HTR-8/SVneo (cell line): ENCODE measurements around the gene PDAP1.
"Not testable (repeated sequence)": the region's sequence is repeated elsewhere in the genome, so short reads cannot be mapped to it uniquely, and the experiment has no call there.

Experiments used
- DNase-seq: peaks from one replicate; pipeline ENCODE4 v3.0.0; 2011; ENCODE audit warnings: low spot score, mixed read lengths; ENCODE audit not compliant: insufficient read length
- FAIRE-seq: peaks from 2 replicates; lab custom pipeline; 2011; peaks lifted over from hg19 to GRCh38; lab: Jason Lieb, UNC

PDAP1 gene

DNA sequence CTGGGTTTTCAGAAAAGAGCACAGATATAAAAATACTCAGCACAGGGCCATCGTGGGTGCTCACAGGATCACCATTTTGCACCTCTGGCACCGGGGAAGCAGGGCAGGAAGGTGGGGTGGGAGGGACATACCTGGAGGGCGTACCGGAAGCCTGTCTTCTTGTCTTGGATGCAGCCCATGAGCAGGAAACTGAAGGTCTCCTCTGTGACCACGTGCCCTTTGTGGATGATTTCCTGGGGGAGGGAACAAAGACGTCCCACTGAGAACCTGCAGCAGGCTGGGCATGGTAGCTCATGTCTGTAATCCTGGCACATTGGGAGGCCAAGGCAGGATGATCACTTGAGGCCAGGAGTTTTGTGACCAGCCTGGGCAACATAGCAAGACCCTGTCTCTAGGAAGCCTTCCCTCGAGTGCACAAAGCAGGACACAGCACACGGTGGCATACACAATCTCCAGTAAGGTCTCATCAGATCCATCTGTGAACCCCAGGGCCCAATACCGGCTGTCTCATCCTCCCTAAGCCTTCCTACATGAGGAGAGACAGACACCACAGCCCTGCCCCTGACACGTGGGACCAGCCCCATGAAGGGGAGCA, 20.7 kb upstream of the PDAP1 start:
- FAIRE-seq = no peak
- DNase-seq = no peak

DNA sequence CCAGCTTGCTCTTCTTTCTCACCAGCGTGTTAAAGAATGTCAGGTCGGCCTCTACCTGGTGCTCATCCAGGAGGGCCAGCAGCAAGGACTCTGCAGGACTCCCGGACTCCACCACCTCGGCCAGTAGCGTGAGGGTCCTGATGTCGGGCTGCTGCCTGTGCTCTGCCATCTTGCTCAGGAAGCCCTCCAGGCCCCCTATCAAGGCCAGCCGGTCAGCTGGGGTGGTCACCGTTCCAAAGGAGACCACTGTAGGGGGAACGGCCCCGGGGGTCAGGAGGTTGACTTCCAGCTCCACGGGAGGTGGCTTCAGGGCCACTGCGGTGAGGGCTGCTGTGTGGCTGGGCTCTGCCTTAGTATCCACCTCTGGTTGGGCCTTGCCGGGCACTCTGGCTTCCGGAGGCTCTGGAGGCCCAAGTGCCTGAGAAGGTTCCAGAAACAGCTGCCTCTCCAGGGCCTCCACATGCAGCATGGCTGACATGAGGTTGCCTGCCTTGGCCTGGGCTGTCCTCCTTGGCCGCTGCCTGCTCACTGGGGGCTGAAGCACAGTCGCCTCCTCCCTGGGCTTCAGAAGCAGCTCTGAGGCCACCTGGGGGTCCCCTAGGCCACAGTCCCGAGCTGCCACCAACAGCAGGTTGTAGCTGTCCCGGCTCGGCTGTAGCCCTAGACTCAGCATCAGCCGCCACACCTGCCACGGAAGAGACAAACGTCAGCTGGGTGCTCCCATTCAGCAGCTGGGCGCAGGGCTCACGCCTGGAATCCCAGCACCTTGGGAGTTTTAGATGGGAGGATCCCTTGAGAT, 16.7 kb upstream of the PDAP1 start:
- DNase-seq = no peak
- no peak for FAIRE-seq

DNA sequence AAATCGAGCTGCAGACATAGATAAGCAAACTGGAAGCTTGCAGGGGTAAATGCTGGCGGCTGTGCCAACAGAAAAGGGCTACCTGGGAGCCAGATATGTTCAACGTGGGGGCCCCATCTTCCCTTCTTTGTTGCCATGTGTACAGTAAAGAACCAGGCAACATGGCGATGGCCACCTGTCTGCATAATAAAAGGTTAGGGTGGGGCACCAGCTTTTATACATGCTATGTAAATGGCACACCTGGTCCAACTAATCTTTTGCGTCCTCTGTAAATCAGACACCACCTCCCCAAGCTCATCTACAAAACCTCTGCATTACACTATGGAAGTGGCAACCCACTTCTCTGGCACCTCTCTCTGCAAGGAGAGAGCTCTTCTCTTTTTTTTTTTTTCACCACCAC, 14.2 kb upstream of the PDAP1 start:
- no peak for DNase-seq

DNA sequence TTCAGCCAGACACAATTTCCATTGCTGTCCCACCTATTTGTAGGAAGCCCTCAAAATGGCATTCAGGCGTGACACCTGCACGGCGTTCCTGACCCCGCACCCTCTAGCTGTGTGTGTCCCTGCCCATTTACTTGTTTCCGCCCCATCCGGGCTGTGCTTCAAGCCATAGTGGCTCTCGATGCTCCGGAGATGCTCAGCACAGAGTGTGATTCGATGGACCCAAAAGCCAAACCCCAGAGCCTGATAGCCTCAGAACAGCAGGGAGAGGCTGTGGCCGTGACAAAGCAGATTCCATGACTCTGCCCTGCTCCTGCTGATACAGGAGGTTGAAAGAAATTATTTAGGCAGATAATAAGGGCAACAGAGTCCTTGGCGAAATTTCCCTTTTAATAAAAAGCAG, 13.8 kb upstream of the PDAP1 start:
- DNase-seq = no peak
- FAIRE-seq = no peak

More for the DNA sequence above, 14.2 kb upstream of the PDAP1 start:
- FAIRE-seq = no peak

DNA sequence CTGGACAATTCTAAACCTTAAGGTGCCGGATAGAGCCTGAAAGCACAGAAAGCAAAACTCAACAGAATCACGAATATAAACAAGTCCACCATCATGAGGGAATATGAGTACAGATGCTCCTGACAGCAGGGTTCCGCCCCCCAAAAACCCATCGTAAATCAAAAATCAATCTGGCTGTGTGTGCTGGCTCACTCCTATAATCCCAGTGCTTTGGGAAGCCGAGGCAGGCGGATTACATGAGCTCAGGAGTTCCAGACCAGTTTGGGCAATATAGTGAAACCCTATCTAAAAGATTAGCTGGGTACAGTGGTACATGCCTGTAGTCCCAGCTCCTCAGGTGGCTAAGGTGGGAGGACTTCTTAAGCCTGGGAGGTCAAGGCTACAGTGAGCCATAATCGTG, 12.6 kb upstream of the PDAP1 start:
- DNase-seq = no peak
- FAIRE-seq = no peak

DNA sequence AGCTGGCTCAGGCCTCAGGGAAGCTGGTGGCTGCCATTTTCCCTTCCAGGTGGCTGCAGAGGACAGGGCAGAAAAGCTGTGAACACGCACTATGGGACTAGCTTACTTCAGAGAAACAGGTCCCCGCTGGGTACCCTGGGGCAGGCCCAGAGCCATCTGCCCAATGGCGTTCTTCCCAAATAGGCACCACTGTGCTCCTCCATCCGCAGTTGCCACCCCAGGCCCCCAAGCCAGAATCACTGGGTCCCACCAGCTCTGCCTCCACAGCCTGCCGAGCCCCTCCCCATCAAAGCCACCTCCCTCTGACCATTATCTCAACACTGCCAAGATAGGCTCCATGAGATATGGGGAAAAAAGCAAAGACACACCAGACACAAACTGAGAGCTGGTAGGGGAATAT, 11.8 kb upstream of the PDAP1 start:
- no peak for DNase-seq

DNA sequence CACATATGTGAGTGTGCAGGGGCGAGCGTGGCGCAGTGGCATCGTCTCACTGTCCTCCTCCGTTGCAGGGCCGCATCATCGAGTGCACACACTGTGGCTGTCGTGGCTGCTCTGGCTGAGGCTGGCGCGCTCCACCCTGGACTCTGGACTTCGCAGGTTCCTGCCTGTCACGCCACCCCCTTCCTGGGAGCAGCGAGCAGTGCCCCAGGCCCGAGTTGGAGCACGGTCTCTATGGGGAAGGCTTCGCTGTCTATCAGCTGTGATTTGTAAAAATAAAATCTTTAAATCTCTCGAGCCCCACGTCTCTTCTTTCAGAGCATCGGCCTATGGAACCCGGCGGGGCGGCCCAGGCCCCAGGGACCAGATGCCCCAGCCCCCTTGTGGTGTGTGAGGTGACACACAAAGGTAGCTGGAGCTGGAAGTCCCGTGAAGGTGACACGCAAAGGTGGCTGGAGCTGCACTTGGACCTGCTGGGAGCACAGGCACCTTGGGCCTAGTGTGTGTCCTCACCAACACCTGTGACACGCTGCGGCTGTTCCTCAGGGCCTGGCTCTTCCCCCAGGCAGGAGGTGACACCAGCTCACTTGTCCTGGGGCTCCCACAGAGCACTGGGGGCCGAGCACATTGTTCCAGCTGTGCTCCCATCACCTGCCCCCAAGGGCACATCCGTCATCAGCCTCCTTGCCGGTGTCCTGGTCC, 11.1 kb upstream of the PDAP1 start:
- FAIRE-seq (no peak), DNase-seq (no peak)

More for the DNA sequence above, 11.8 kb upstream of the PDAP1 start:
- no peak for FAIRE-seq

DNA sequence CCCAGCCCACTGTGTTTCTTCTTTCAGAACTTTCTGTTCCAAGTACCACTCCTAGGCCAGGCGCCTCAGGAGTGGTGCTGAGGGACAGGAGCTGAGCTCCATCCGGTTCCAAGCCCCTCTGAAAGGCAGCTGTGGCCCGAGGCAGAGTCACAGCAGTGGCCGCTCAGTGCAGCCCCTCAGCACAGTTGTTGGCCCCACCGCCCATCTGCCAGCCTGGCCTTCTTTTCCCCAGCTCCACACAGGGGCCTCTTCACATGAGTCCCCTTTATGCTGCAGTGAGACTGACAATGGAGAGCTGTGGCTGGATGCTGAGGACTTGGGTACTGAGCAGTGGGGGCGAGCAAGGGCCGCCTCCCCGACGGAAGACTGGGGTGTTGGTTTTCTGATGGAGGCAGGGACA, 9.9 kb upstream of the PDAP1 start:
- no peak for DNase-seq

DNA sequence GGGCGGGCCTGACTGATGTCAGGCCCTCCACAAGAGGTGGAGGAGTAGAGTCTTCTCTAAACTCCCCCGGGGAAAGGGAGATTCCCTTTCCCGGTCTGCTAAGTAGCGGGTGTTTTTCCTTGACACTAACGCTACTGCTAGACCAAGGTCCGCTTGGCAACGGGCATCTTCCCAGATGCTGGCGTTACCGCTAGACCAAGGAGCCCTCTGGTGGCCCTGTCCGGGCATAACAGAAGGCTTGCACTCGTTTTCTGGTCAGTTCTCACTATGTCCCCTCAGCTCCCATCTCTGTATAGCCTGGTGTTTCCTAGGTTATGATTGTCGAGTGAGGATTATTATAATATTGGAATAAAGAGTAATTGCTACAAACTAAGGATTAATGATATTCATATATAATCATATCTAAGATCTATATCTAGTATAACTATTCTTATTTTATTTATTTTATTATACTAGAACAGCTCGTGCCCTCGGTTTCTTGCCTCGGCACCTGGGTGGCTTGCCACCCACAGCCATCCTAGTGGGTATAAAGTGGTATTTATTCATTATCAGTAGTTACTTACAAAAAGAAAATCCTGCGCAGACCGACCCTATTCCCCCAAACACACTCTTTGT, 7.2 kb upstream of the PDAP1 start:
- FAIRE-seq, DNase-seq: not testable (repeated sequence)

More for the DNA sequence above, 9.9 kb upstream of the PDAP1 start:
- no peak for FAIRE-seq

DNA sequence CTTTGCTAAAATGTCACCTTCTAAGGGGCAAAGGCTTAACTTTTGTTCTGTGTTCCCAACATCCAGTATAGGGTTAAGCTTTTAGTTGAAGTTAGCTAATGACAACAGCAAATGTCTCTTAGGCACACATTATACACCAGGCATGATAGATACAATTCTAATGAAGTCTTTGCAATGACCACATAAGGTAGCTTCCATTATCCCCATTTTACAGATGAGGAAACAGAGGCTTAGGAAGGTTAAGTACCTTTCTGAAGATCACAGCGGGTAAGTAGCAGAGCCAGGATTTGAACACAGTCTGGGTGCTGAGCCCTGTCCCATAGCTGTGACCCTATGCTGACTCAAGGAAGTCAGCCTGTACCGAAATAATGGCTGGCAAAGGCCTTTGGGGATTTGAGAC, 2.2 kb upstream of the PDAP1 start:
- no peak for FAIRE-seq

DNA sequence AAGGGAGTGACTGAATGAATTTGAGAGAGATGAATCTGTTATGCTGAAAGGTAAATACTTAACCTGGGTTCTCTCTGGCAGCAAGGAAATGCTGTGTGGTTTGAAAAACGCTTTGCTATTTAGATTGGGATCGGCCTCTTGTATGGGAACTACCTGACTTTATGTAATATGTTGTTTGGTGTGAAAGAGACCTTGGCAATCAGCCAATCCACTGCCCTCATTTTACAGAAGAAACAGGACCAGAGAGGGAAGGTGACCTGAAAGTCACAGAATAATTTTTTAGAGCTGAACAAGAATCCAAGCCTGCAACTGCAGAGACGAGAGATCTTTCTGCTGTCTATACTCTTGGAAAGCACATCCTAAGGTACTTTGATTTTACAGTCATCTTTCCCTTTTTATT, 1.4 kb upstream of the PDAP1 start:
- FAIRE-seq (no peak), DNase-seq (no peak)

More for the DNA sequence above, 2.2 kb upstream of the PDAP1 start:
- no peak for DNase-seq

DNA sequence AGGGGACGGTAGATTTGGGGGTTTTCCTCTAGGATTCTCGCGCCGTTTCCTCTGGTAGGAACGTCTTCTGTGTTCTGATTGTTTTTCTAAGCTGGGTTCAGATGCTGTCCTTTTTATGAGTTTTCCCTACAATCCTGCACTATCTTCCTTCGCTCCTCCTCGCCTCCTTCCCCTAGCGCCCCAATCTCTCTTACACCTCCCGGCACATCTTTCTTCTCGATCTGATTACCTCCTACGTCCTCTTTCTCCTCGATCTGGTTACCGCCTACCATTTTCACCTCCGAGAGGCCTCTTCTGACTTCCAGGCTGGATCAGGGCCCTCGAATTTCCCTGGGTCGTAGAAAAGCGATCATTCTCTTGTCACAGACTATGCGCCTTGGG, 785 bp upstream of the PDAP1 start:
- FAIRE-seq = no peak
- DNase-seq = no peak

DNA sequence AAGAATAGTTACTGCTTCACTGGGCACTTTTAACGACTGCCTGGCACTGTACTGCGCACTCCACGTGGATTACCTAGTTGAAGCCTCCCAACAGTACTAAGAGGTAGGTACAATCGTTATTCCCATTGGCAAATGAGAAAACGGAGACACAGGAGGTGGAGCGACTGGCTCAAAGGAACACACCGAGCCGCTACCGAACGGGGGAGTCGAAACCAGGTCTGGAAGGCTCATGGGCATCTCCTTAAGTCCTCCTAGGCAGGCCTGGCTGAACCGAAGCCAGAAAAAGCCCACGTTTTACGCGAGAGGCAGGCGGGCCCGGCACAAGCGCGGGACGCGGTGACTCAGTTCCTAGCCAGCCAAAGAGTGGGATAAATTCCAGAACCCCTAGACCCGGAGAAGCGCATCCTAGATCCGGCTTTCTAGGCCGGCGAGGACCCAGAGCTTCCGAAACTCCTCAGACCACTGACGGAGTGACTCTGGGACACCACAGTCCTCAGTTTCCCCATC, 472 bp downstream of the PDAP1 start:
- DNase-seq = peak; percentile 19
- no peak for FAIRE-seq

DNA sequence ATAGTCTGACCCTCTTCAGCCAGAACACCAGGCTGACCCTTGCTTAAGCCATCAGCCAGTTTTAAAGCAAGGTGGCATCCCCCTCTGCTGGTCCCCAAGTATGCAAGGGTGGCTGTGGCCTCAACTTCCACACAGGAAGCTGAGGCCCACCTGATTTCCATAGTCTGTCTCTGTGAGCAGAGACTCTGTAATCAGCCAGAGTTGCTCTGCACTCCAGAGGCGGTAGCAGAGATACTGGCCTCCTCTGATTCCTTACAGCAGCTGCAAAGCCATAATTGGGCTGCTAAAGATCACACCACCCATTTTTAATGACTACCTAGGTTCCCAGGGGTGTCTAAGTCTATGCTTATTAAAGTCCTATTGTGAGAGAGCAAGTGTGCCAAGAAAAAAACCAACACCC, 1.8 kb downstream of the PDAP1 start:
- no peak for FAIRE-seq

DNA sequence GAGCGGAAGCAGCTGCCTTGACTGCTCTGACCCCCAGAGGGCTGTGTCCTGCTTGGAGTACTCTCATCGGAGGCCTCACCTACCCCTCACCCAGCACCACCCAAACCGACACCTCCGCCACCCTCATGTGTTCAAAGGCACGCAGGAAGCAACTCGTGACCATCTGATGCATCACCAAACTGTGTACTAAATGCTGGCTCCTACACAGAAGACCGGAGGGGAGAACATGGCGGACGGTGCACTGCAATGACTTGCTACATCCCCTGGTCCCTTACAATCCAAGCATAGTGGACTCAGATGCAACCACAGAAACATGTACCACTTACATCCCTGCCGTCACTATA, 3.4 kb downstream of the PDAP1 start:
- DNase-seq = no peak
- no peak for FAIRE-seq

More for the DNA sequence above, 1.8 kb downstream of the PDAP1 start:
- DNase-seq = no peak

DNA sequence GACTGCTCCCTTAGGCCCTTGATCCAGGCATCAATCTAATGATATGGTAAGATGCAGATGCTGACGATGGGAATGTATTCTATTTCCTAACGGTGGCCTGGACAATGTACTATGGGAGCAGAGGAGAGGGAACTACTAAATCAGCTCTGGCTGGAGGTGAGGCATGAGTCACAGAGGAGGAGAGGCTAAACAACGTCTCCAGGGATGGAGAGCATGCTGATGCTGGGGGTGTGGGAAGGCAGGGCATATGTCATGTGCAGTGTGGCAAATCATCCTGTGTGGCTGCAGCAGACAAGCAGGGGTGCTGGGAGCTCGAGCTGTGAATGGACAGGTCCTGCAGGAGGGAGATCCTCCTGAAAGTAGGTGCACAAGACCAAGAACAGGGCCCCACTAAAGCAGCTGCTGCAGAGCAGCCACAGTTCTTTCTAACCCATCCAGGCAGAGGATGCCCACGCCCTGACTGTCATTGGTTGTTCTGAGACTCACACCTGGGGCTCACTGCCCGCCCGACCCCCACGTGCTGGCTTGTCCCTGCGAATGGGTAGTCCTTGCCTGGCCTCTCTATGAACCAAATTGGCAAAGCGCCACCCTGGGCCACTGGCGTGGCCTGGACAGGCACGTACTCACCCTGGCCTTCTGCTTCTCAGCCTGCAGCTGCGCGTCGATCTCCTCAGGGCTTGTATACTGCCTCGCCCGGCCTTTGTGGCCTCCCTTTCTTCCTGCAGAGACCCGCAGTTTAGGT, 4.0 kb downstream of the PDAP1 start:
- DNase-seq (no peak), FAIRE-seq (no peak)

DNA sequence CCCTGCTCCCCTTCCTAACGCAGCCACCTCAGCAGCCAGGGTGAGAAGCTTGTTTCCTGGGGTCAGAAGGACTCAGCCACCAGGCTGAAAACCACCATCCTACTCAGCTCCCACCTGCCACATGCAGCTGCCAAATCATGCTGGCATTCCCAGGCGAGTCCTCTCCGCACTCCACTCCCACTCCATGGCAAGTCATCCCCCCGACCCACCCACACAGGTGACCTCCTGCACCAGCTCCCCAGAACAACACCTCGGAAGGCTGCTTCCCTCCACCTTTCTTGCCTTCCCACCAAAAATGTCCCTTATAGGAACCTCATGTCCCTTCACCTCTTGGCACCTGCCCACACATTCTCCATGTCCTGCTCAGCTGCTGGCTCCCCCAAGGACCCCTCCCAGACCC, 4.6 kb downstream of the PDAP1 start:
- FAIRE-seq = no peak
- no peak for DNase-seq

DNA sequence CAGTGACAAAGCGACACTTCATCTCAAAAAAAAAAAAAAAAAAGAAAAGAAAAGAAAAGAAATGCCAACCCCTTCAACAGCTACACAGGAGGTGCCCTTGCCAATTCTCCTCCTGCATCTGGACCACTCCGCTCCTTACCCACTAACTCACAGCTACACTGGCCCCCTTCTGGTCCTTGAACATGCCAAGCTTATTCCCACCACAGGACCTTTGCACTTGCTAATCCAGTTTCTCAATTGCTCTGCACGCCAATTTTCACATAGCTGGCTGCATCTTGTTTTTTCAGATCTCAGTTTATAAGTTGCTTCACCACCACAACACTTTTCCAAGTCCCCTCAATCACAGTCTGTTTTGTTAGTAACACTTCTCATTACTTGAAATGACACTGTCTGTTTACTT, 5.5 kb downstream of the PDAP1 start:
- FAIRE-seq = no peak
- no peak for DNase-seq

DNA sequence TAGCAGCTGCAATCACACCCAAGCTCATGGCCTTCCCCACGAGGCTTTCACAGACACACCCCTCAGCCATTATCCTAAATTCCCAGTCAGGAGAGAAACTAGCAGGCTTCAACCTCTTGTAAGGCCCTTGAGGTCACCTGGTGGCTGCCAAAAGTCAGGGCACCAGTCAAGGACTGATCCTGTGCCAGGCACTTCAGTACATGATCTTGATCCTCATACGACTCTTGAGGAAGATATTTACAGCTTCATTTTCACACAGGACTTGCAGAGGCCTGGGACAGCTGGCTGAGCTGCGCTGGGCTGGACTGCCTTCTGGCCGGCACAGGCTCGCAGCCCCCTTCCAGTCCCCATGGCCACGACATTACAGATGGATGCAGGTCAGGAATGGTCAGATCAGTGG, 8.8 kb downstream of the PDAP1 start:
- no peak for DNase-seq
- FAIRE-seq = no peak

DNA sequence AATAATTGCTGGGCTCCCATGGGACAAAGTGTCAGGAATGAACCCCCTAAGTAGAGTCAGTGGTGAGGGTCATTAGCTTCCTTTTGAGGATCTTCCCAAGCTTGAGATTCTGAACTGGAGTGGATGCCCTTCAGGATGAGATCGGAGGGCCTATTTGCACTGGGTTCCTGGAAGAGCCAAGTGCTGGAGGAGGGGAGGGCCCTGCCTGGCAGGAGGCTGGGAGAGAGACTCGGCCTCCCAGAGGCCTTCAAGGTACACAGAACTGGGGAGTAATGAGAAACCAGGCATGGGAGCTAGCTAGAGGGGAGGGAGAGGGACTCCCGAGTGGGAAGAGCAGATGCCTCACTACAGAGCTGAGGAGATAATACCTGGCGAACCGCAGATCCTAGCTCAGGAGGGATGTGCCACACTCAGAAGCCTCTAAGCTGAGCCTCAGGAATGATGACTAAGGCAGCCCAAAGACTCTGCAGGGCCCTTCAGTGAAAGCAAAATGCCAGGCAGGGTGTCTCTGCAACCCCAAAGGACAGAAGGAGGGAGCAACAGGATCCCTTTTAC, 9.4 kb downstream of the PDAP1 start:
- DNase-seq (no peak), FAIRE-seq (no peak)
